Fibroblast of skin of abdomen (primary cell): ENCODE results near the gene CGB7.
"Not testable (repeated sequence)": the region's sequence is repeated elsewhere in the genome, so short reads cannot be mapped to it uniquely, and the experiment has no call there.

ENCODE experiments used
- DNase-seq: peaks from one replicate; pipeline ENCODE4 v3.0.0-alpha.2; 2013

Gene CGB7

DNA sequence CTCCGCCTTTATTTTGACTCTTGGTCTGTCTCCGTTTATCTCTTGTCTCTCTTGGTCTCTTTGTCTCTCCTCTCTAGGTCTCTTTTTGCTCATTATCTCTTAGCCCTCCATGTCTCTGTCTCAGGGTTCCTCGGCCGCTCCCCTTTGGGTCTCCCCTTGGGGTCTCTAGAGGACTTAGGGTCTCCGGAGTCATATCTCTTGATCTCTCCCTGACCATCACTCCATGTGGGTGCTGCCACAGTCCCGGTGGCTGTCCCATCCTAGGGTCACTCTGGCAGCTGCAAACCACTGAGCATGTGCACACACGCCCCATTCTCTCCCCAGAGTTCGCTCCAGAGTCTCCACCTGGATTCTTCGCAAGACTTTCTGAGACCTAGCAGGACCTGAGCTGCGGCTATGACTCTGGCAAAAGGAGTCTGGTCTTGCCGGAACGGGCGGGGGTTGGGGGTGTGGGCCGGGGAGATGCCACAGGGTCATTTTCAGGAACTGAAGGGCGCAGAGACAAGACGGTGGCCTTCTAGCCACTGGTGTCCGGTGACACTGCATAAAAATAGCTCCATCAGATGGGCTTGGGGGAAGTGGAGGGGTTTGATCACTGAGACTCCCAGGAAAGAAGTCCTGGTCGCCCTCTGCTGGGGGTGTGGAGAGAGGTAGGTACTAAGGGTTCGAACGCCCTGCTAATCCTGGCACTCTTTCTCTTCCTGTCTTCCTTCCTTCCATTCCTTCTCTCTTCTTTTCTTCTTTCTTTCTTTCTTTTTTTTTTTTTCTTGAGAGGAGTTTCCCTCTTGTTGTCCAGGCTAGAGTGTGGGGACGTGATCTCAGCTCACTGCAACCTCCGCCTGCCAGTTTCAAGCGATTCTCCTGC lies 16.2 kb upstream of the CGB7 start:
- DNase-seq: no peak

DNA sequence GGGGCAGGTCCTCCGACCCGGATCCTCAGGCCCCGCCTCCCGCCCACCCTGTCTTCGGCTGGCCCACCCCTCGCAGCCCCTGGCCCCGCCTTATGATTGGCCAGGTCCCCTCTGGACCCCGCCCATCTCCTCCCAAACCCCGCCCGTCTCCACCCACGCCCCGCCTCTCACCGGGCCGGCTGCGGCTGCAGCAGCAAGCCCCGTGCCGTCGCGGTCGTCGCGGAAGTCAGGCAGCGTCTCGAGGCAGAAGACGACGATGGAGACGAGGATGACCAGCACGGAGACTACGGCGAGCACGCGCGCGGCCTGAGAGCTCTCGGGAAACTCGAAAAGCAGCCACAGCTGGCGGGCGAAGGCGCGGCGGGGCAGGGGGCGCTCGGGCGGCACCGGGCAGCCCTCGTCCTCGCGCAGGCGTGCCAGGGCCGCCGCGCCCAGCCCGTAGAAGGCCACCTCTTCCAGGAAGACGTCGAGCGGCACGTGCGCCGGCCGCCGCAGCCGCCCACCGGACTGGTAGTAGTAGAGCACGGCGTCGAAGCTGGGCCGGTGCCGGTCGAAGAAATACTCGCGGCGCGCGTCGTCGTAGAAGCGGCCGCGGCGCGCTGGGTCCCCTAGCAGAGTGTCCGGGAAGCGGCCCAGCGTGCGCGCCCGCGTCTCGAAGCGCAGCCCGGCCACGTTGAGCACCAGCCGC lies 14.5 kb upstream of the CGB7 start:
- DNase-seq: no peak

DNA sequence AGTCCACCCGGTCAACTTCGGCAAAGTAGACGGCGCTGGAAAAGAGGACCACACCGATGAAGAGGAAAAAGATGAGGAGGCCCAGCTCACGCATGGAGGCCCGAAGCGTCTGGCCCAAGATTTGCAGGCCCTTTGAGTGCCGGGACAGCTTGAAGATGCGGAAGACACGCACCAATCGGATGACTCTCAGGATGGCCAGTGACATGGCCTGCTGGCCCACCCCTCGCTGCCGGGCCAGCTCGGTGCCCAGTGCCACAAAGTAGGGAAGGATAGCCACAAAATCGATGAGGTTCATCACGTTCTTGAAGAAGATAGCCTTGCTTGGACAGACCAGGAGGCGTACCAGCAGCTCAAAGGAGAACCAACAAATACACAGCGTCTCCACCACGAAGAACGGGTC lies 12.9 kb upstream of the CGB7 start:
- no peak for DNase-seq

DNA sequence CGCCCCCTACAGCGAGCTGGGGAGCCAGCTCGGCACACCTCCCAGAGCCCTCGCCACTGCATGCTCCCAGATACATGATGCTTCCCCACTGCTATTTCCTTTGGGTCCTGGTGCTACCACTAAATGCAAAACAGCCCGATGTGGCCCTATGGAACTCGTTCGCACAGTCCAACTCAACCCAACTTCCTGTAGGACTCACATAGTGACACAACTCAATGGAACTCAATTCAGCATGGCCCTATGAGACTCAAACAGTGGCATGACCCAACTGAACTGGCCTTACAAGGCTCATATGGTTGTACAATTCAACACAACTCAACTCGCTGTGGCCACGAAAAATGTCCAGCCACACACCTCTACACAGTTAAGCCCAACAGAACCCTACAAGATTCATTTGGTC lies 11.5 kb upstream of the CGB7 start:
- DNase-seq: no peak

DNA sequence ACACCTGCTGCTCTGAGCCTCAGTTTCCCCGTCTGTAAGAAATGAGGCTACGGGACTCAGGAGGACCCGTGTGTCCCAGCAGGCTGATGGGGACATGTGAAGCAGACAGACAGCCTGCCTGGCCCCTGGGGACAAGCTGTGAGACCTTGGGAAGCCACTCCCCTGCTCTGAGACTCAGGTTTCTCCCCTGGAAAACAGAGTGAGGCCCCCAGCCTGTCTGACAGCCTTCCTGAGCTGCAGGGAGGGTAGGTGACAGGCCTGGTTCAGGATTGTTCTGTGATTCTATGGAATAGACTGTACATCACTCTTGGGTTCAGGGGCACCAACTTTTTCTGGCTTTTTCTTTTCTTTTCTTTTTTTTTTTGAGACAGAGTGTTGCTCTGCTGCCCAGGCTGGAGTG lies 10.0 kb upstream of the CGB7 start:
- DNase-seq: no peak

DNA sequence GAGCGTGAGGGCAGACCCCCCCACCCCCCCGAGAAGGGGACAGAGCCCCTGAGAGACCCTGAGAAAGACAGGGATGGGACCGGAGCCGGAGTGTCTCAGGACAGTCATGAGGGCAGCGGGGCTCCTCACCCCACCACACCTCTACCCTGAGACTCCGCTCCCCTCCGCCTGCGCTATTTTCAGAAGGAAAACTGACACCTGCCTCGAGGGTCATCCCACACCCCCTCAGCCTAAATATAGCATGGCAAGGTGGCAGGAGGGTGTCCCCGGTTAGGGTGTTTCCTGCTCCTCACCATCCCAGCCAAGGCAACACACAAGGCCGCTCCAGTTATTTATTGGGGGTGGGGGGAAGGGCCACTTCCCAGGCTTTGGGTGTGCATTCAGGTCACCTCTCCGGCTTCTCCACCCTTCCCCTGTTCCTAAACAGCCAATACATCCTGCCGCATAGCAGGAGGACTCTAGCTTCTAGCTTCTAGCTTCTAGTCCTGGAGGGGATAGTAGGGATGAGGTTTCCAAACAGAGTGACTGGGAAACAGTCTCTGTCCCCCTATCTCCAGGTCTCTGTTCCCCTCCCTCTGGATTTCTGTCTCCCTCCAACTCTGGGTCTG lies 8.5 kb upstream of the CGB7 start:
- DNase-seq: no peak

DNA sequence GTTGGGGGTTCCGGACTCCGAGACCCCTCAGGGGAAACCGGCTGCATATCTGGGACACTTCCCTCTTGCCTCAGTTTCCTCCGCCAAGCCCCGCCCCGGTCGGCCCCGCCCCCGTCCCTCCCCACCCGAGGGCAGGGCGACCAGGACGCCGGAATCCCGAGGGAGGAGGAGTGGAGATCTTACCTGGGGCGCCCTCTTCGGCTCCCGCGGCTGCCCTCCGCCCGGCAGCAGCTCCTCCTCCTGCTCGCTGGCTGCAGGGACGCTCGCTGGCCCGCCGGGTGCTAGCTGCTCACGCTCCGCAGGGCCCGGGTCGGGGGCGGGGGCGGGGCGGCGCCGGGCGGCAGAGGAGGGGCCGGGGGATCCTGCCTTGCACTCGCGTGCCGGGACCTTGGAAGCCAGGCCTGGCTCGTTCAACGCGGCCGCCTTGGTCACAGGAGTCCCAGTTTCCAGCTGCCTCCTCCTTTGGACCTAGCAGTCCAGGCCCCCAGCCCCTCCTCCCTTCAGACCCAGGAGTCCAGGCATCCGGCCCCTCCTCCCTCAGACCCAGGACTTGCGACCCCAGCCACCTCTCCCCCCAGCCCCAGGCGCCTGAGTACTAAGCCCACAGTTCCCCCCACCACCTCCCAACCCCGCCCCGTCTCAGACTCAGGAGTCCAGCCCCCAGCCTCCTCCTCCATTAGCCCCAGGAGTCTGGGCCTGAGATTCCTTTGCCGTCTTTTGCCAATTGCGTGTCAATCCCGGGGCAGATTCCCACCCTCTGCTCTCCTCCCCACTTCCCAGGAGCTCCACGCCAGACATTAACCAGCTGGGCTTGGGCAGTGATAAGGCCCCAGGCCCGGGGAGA lies 7.4 kb upstream of the CGB7 start, which contains the start of gene NTF4:
Gene NTF4 (minus strand): TSS at position 51 of the 844 bp plus-strand sequence. CDS start 2,821 bp downstream, outside the sequence.
- peak; percentile 28 for DNase-seq

DNA sequence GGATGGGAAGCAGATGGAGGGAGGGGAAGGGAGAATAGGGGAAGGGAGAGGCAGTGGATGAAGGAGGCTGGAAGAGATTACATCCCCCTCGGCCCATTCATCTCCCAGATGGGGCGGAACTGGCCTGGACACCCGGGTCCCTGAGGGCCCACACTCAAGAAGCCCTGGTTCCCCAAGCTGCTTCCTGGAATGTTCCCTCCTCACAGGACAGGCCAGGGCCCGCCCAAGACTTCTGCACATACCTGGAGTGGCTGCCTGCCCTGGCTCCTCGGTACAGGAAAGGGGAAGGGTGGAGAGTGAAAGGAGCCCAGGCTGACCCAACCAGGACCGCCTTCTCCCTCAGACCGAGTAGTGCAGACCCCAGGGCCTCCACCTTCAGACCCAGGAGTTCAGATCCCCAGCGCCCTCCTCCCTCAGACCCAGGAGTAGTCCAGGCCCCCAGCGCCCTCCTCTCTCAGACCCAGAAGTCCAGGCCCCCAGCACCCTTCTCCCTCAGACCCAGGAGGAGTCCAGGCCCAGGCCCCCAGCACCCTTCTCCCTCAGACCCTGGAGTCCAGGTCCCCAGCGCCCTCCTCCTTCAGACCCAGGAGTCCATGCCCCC lies 6.6 kb upstream of the CGB7 start:
- DNase-seq: no peak

DNA sequence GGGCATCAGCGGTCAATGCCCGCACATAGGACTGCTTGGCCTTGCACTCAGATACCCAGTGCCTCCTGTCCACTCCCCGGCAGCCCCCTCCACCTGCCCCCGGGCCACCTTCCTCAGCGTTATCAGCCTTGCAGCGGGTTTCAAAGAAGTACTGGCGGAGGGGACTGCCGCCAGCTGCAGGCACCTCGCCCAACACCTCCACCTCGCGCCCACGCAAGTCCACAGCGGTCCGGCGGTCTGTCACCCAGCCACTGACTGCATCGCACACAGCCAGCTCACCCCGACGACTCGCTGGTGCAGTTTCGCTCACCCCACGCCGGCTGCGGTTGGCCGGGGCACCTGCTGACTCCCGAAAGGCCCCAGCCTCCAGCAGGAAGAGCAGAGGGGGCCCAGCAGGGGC lies 3.9 kb upstream of the CGB7 start:
- no peak for DNase-seq

DNA sequence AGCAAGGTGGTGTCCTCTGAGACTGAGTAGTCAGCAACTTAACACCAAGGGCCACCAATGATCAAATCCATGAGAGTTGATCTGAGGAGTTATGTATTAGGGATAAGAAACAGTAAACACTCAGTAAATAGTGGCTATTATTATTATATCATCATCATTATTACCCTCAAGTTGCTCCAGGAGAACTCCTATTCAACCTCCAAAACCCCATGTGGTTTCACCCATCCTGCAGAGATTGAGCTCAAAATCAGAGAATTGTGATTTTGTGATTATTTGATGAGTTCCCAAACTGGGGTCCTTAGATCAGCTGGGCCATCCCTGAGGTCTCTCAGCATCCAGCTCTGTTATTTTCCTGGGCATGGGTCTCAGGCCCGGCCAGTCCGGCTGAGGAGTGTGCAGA lies 3.5 kb upstream of the CGB7 start:
- DNase-seq: no peak

DNA sequence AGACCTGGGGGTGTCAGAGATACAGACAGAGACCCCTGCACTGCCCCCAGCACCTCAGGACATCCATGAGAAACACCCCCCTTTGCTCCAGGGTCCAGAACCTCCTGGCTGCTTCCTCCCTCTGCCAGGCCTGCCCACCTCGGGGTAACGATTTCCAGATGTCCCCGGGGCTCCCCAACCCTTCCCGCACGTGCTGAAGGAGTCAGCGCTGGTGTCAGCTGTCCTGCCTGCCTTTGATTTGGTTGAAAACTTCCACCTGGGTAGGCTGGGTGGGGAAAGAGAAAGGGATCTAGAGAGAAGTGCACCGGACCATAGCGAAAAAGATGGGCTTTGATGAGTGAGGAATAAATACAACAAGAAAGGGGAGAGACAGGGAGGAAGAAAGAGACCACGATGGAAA lies 1.5 kb upstream of the CGB7 start:
- DNase-seq: no peak

DNA sequence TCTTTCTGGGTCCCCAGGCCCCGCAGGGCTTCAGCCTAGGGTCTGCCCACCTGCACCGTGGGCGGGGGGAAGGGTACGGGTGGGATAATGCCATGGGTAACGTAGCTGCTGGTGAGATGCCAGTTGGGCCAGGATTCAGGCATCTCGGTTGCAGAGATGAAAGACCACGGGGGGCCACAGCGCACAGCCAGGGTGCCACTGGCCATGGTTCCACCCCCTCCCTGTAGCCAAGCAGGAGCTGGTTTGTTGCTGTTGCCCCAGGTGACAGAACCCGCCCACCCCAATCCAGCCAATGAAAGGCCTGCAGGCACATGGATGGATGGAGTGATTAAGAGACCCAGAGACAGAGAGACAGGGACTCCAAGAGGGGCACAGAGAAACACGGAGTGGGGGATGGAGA lies 1.0 kb upstream of the CGB7 start:
- peak; percentile 52 for DNase-seq

DNA sequence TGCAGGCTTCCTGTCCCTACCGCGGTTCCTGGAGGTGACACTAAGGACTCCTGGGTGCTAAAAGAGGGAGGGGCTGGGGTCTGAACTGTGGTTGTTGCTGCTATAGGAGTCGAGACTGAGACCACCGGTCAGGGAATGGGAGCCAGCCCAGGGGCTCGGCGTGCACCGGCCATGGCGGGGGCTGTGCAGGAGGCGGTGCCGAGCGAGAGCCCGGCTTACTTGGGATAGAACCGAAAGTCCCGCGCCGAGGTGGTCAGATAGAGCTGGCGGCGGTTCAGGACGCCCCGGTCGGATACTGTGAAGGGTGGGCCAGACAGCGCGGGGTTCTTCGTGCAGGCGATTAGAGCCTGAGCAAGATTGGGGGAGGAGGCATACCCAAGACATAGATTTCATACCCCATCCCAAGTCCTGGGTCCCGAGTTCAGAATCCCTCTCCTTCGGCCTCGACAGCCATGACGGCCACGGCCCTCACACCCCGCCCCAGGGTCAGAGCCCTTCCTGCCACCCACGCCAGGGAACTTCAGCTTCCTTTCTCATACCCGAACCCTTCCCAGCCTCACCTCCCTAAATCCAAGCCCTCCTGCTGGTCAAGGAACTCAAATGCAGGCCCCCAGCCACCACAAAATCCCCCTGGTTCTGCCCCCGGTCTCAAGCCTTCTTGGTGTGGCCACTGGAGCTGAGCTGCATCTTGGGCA lies 500 bp downstream of the CGB7 start:
- DNase-seq: not testable (repeated sequence)

DNA sequence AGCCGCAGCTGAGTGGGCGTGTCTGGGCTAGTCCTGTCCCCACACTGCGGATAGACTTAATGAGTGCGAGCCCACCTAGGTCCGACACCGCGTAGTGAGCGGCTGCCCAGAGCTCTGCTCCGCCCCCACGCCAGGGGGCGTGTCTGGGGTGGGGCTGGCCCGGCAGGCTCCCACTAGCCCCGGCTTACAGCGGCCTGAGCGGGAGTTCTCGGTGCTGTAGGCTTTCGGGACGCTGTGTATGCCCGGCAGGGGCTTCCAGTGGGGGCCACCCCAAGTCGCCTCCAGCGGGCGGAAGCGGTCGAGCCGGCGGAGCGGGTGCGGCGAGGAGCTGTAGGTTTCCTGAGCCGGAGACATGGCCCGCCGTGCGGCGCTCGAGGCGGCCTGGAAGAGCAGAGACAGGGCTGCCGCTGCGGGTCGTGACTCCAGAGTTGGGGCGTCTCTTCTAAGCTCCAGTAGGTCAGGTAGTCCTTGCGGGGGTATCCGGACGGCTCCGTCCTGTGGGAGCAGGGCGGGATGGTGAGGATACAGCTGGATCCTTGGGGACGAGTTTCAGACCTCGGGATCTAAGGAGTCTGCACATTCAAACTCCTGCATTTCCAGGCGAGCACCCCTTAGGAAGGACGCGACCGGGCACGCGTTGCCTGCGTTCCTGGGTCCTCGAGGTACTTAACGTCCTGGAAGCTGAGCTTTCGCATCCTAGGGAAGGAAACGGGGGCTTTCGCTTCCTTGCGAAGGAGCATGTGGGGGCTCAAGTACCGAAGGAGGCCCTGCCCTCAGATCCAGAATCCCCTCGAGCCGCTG lies 1.2 kb downstream of the CGB7 start:
- DNase-seq: peak; percentile 48

DNA sequence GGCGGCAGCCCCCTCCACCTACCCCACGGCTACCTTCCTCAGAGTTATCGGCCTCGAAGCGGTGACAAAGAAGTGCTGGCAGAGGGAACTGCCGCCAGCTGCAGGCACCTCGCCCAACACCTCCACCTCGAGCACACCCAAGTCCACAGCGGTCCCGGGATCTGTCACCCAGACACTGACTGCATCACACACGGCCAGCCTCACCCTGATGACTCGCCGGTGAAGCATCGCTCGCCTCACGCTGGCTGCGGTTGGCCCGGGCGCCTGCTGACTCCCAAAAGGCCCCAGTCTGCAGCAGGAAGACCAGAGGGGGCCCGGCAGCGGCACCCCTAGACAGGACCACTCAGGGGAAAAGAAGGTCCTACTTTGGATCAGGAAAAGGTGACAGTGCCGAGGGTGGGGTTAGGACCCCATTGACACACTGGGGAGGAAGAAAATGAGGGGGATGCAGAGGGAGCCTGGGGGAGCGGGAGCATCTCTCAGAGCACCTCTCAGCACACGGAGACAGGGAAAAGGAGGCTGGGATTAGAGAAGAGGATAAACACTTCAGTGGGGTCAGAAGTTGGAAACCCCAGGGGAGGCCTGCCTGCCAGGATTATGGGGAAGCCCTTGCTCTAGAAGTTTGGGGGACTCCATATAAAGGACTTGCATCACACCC lies 7.0 kb downstream of the CGB7 start:
- DNase-seq: peak; percentile 69

DNA sequence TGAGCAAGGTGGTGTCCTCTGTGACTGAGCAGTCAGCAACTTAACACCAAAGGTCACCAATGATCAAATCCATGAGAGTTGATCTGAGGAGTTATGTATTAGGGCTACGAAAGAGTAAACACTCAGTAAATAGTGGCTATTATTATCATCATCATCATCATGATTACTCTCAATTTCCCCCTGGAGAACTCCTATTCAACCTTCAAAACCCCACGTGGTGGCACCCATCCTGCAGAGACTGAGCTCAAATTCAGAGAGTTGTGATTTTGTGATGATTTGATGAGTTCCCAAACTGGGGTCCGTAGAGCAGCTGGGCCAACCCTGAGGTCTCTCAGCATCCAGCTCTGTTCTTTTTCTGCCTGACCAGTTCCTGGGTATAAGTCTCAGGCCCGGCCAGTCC lies 7.7 kb downstream of the CGB7 start:
- DNase-seq: not testable (repeated sequence)

DNA sequence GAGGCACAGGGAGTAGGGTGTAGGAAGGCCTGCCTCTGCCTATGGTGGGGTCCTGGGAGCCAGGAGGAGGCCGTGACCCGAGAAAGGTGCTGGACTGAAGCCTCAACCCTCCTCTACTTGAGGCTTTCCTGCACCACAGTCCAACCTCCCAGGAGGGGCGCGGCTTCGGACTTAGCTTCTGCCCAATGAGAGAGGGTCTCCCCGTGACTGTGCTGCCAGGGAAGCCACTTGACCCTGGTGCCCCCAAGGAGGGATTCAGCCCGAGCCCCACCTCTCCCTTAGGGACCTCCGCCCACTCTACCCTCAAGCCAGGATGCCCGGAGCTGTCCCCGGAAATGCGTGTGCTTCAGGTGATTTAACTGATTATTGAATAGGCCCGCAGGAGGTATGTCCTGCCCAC lies 8.5 kb downstream of the CGB7 start, which contains the start of gene CGB8:
Gene CGB8 (minus strand): TSS at position 101 of the 400 bp plus-strand sequence. CDS start 372 bp downstream, outside the sequence.
- not testable (repeated sequence) for DNase-seq

DNA sequence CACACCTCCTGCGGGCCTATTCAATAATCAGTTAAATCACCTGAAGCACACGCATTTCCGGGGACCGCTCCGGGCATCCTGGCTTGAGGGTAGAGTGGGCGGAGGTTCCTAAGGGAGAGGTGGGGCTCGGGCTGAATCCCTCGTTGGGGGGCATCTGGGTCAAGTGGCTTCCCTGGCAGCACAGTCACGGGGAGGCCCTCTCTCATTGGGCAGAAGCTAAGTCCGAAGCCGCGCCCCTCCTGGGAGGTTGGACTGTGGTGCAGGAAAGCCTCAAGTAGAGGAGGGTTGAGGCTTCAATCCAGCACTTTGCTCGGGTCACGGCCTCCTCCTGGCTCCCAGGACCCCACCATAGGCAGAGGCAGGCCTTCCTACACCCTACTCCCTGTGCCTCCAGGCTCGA lies 14.0 kb downstream of the CGB7 start, which contains the start of gene CGB5:
Gene CGB5 (plus strand): TSS at position 301 of the 400 bp plus-strand sequence. CDS start 362 bp downstream, outside the sequence.
- DNase-seq: not testable (repeated sequence)

DNA sequence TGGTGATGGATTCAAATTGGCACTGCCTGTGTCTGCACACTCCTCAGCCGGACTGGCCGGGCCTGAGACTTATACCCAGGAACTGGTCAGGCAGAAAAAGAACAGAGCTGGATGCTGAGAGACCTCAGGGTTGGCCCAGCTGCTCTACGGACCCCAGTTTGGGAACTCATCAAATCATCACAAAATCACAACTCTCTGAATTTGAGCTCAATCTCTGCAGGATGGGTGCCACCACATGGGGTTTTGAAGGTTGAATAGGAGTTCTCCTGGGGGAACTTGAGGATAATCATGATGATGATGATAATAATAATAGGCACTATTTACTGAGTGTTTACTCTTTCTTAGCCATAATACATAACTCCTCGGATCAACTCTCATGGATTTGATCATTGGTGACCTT lies 14.9 kb downstream of the CGB7 start:
- DNase-seq: not testable (repeated sequence)

DNA sequence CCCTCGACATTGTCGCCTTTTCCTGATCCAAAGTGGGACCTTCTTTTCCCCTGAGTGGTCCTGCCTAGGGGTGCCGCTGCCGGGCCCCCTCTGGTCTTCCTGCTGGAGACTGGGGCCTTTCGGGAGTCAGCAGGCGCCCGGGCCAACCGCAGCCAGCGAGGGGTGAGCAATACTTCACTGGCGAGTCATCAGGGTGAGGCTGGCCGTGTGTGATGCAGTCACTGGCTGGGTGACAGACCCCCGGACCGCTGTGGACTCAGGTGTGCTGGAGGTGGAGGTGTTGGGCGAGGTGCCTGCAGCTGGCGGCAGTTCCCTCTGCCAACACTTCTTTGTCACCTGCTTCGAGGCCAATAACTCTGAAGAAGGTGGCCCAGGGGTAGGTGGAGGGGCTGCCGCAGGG lies 15.4 kb downstream of the CGB7 start:
- DNase-seq: no peak
